Measurements from ENCODE around the gene CLCA4.

The CLCA4 gene, protein sequence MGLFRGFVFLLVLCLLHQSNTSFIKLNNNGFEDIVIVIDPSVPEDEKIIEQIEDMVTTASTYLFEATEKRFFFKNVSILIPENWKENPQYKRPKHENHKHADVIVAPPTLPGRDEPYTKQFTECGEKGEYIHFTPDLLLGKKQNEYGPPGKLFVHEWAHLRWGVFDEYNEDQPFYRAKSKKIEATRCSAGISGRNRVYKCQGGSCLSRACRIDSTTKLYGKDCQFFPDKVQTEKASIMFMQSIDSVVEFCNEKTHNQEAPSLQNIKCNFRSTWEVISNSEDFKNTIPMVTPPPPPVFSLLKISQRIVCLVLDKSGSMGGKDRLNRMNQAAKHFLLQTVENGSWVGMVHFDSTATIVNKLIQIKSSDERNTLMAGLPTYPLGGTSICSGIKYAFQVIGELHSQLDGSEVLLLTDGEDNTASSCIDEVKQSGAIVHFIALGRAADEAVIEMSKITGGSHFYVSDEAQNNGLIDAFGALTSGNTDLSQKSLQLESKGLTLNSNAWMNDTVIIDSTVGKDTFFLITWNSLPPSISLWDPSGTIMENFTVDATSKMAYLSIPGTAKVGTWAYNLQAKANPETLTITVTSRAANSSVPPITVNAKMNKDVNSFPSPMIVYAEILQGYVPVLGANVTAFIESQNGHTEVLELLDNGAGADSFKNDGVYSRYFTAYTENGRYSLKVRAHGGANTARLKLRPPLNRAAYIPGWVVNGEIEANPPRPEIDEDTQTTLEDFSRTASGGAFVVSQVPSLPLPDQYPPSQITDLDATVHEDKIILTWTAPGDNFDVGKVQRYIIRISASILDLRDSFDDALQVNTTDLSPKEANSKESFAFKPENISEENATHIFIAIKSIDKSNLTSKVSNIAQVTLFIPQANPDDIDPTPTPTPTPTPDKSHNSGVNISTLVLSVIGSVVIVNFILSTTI

GRCh38 chr1:86546787-86547221, at the start of gene CLCA4:
Gene CLCA4, plus strand, starts transcription at chr1:86547078. Its CDS starts 42 bp downstream, at chr1:86547120.
- peak; percentile 94 for DNase-seq

- no peak for DNase-seq
Observed at GRCh38 chr1:86498281-86498680, 48.6 kb upstream of the CLCA4 start.

DNA sequence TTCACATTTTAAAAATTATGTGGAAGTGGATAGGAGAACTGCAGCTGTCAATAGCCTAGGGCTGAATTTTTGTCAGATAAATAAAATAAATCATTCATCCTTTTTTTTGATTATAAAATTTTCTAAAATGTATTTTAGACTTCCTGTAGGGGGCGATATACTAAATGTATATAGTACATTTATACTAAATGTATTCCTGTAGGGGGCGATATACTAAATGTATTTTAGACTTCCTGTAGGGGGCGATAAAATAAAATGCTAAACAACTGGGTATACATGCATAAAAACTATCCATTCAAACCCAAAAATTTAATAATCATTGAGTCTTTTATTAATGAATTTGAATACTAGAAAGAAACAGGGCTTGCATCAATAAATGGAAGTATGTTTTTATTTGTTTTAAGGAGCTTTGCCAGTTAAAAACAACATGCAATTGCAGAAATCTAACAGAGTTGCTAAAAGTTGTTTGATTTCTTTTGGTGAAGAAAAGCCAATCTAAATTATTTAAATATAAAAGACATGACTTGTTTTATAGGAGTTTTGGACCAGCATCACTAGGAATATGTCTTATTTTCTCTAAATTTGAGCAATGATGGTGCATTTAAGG, 46.8 kb upstream of the CLCA4 start:
- peak; percentile 50 for DNase-seq

GRCh38 chr1:86500714-86501113, 46.2 kb upstream of the CLCA4 start:
- DNase-seq: no peak

DNA sequence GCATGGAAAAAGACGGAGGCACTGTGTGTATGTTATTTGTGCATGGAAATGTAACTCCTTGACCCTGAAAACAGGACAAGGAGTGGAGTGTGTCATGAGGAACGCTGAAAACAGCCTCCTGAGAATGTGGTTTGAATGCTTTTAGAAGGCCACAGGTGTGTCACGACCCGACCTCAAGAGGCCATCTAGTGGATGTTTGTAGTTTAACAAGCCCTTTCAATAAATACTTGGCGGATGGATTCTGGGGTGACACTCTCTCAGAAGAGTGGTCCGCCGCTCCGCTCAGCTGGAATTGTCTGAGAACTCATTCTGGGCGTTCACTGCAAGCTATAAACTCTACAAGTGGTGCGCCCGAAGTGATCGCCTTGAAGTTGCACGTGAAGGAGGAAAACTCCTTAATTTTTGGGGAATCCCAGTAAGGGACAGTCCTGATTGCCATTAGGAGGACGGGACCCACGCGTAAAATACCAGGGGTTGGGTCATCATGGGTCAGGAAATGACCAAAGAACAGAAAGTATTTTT, 44.7 kb upstream of the CLCA4 start:
- DNase-seq: peak; percentile 14

GRCh38 chr1:86502721-86503405, 44.0 kb upstream of the CLCA4 start:
- no peak for DNase-seq

- no peak for DNase-seq
Observed at GRCh38 chr1:86503406-86504136, 43.3 kb upstream of the CLCA4 start.

DNA sequence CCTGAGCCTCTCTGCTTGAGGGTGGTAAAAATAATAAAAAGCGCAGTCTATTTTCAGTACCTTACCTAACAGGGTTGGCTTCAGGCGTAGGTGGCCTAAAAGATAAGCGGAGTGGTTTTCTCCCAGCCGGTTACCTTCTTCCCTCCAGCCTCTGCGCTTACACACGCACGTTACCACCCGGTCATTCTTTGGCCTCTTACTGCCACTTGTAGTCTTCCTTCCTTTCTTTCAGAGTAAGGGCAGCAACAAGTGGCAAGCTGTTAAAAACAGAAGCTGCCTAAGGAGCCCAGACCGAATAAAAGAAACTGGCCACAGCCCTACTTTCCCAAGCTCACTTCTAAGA, 42.8 kb upstream of the CLCA4 start:
- no peak for DNase-seq

DNA sequence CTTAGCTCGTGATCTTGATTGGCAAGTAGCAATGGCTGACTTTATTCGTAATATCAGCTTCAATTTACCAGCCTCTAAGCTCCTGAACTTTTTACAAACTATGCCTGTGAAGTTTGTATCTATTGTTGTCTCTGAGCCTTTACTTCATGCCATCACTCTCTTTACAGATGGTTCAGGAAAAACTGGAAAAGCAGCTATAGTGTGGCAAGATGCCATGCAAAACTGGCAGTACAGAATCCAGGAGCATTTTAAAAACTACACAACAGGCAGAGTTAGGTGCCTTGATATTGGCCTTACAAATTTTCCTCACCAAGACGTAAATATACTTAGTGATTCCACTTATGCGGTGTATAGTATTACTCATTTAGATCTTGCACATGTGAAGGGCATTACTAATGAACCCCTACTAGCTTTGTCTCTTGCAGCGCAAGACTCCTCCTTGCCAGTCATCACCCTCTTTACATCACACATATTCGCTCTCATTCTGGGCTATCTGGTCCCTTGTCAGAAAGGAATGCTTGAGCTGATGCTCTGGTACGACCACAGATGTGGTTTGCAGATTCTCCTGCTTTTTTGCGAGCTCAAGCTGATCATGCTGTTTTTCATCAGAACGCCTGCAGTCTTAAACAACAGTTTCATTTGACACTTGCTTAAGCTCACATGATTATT, 41.8 kb upstream of the CLCA4 start:
- no peak for DNase-seq

DNA sequence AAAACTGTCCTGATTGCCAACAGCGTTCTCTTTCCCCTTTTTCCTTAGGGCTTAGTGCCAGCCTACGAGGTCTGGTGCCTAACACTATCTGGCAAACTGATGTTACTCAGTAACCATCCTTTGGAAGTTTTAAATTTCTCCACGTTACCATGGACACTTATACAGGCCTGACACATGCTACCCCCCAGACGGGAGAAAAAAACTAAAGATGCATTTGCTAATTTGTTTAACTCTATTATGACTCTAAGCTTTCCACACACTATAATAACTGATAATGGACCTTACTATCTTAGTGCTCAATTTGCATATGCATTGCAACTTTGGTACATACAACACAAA, 41.3 kb upstream of the CLCA4 start:
- DNase-seq: no peak

DNA sequence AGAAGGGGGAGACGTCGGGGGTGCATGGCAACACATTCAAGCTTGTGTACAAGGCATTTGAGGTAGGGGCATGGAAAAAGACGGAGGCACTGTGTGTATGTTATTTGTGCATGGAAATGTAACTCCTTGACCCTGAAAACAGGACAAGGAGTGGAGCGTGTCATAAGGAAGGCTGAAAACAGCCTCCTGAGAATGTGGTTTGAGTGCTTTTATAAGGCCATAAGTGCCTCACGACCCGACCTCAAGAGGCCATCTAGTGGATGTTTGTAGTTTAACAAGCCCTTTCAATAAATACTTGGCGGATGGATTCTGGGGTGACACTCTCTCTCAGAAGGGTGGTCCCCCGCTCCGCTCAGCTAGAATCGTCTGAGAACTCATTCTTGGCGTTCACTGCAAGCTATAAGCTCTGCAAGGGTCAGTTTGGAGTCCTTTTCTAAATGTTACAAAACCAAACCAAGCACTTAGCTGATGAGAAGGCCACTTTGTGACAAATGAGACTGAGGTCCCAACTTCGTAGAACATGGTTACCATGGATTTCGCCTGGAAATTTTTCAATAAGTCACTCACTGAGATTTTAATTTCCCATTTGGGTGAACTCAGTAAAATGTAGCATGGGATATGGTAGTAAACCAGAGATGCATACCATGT, 38.8 kb upstream of the CLCA4 start:
- no peak for DNase-seq

DNA sequence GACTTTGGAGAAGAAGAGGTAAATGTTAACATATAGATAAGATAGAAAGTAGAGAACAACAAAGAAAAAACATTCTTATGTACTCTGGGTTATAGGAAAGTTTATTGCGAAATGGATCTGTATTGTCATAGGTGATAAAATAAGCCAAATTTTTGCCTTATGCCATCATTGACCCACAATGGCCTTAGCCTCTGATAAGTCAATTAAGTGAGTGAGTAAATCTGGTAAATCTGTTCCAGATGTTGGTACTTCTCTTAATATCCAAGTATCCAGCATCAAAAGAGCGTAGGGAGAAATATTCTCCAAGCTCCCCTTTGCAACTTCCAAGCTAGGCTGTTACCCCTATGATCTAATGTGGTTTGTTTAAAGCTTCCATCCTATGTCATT, 38.3 kb upstream of the CLCA4 start:
- no peak for DNase-seq

- DNase-seq: peak; percentile 44
Observed at GRCh38 chr1:86515597-86515996, 31.3 kb upstream of the CLCA4 start.

DNA sequence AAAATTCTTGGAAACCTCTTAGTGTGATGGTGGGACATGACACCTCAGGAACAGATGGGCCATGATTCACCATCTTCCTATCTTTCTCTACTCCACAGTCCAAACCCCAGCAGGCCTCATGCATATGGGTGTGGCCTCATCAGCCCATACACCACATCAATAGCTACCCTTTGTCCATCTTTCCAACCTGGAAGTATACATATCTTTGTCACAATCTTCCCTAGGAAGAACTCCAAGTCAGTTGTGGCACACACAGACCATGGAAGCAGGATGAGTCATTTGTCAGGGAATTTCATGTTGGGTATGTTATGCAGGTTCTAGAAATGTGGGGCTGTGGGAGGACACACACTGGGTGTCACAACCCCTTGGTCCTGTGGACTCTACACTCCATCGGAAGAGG, 30.5 kb upstream of the CLCA4 start:
- DNase-seq: no peak

DNA sequence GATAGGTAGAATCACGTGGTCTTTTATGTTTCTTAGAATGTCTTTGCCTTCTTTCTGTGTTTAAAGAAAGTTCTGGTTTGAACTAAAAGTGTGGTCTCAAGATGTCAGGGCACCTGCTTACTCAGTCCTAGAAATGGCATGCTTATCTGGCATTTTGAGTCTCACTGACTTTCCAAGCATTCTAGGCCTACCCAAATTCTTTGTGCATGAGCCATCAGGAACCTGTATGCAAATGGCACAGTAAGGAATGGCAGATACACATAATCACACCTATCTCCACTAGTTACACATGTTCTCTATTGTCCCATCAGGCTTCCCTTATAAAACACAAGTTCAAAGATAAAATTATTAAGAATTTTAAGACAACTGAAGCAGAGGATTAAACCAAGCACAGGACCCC, 29.5 kb upstream of the CLCA4 start:
- DNase-seq: no peak

DNA sequence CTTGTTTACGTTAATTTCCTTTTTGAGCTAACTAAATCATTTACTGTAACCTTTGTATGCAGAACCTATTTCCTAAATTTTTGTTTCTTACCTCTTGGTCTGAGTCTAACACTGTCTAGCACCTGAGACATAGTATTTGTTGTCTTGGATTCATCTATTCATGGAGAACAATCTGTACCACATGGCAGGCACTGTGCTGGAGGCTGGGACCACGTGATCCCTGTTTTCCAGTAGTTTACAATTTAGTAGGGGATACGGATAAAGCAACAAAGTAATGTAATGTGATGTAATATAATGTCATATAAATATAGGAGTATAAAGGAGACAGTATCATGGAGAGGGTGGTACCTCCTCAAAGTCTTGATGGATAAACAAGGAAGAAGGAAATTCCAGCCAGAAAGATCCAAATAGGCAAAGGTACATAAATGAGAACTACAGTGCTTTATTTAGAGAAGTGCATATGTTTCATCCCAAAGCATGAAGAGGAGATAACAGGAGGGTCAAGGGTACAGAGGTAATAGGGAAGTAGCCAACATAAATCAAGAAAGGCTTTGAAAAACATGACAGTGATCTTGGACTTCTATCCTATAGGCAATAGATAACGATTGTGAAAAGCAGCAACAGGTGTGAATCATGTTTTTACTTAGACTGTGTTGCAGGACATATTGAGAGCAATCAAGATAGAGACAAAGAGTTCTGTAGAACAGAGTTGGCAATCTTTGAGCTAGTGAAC, 25.9 kb upstream of the CLCA4 start:
- no peak for DNase-seq

DNA sequence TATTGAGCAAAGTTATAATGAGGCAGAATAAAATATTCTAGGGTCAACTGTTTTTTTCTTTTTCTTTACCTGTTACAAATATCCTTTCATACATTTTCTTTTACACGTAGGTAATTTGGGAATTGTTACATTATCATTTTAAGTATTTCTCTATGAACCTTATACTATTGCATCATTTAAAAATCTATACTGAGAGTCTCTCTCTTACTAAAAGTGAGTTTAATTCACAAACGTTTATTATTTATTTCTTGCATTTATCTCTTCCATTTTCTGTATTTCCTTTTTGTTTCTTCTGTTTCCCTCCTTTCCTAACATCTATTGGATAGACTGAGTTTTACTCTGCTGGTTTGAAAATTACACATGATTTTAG, 25.4 kb upstream of the CLCA4 start:
- no peak for DNase-seq

DNA sequence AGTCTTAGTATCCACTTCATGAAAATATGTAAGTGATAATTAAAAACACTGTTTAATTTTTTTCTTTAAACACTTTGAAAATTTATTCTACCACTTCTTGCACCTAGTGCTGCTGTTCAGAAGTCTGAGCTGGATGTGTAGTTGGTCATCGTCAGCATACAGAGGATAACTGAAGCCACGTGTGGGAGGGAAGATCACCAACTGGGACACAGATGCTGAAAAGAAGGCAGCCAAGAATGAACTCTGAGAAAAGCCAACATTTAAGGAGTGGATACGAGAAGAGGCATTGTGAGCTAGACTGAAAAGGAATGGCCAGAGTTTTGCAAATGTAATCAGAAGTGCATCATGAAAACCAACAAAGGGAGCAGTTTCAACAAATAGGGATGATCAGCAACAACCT, 24.6 kb upstream of the CLCA4 start:
- DNase-seq: no peak

GRCh38 chr1:86523670-86524354, 23.1 kb upstream of the CLCA4 start:
- no peak for DNase-seq

DNA sequence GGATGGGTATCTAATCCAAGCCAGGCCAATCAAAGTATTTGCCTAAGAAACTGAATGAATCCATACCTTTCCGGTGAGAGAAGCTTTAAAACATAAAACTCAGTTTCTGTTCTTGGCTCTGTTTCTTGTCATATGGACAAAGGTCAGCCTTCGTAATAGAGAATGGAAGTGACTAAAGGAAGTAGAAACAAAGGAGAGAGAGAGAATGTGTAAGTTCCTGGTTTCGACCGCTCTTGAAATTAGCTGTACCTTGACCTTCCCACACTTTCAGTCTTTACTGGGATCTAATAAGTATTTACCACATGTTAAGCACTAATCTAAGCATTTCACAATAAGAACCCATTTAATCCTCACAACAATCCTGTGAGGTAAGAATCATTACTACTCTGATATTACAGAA, 19.6 kb upstream of the CLCA4 start:
- no peak for DNase-seq

All from NCI-H1105 treated with DMSO at 0.1 percent for 48 hours (cell line).